NCI-H1694 (cell line): ENCODE measurements around the gene PPP4R3B.

Experiments
- DNase-seq: peaks from one replicate; lab custom pipeline; 2025; lab: John Stamatoyannopoulos, UW

Gene PPP4R3B

DNA sequence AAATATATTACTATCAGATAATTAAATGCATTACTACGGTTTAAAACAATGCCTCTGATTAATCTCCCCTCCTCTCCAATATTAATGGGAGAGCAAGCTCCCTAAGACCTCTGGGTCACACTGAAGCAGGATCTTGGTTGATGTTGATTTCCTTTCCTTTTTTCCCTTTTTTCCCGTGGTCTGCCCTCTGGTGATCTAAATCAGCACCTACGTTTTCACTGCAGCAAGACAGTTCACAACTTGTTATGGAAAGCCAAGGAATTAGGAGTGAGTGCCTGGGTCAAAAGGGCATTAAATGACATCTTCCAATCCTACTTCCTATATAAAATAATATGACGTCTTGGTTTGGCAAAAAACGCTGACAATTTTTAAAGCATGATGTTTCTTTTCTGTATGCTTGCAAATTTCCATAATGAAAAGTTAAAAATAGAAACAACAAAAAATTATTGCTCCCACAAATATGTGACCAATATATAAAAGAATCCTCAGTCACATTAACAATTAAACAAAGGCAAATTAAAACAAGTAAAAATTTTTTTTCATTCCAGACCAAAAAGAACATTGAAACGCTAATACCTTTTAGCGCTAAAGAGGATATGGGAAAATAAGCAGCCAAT is 105.8 kb downstream of the PPP4R3B start:
- DNase-seq = peak; percentile 71

DNA sequence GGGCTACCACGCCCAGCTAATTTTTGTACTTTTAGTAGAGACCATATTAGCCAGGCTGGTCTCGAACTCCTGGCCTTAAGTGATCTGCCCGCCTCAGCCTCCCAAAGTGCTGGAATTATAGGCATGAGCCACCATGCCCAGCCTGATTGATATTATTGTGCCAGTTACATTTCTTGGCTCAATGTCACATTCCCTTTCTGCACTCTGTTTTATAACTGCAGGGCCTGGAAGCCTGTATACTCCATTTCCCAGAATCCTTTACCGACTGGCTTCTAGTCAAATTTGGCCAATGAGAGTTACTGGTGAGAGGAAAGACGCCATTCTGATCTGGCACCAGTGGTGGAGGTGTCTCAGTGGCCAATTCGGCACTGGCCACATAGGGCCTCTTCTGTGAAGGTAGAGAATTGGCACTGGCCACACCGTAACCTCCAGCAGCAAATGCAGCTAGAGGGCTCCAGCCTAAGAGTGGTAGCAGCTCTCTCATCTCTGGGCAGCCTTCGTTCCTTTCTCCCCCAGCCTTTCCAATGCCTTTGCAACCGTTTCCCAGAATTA is 114.8 kb downstream of the PPP4R3B start:
- no peak for DNase-seq

DNA sequence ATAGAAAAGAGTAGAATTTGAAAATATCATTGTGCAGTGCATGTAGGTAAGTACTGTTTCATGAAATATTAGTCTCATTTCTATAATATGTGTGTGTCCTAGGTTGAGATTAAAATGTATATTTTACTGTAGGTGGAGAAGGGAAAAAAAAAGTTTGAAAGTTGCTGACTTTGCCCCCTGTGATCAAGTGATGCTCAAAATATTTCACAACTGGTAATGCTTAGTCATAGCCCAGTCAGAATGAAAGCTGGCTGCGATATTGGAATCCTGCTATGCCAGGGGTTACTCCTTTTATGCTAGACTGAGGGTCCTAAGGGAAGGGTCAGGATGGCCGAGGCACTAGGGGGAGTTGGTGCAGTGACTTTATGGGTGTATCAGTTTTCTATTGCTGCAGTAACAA is 117.4 kb downstream of the PPP4R3B start:
- DNase-seq = no peak

DNA sequence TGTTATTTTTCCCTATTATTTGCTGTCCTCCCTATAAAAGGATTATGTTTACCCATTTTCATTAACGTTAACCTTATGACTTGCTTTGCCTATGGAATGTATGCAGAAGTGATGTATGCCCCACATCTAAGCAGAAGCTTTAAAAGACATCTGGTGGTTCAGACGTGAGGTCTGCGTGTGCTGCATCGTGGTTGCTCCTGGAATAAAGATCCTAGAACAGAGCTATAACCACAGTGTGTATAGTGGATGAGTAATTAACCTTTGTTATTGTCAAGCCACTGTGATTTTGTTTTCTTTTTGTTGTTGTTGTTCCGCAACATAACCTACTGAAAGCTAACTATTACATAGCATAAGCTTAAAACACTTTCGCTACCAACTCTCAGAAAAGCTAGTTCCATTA is 118.8 kb downstream of the PPP4R3B start:
- DNase-seq = no peak
